ENCODE measurements around the gene SDSL.

SDSL gene

GRCh38 chr12:113422030-113422885 lies at the start of gene SDSL:
TSS of gene SDSL (plus strand) at chr12:113422380. CDS start at chr12:113427983, 5,603 bp downstream.
- DNase-seq: peak; percentile 27

GRCh38 chr12:113373440-113373839 lies 48.7 kb upstream of the SDSL start:
- no peak for DNase-seq

- DNase-seq: no peak
These were observed 48.2 kb upstream of the SDSL start for GRCh38 chr12:113373969-113374368.

GRCh38 chr12:113374823-113375428 lies 47.3 kb upstream of the SDSL start:
- no peak for DNase-seq

GRCh38 chr12:113378291-113378690 lies 43.9 kb upstream of the SDSL start:
- no peak for DNase-seq

- no peak for DNase-seq
These were observed 41.0 kb upstream of the SDSL start for GRCh38 chr12:113381220-113381619.

GRCh38 chr12:113382206-113382605 lies 40.0 kb upstream of the SDSL start:
- no peak for DNase-seq

GRCh38 chr12:113384778-113385177 lies 37.4 kb upstream of the SDSL start:
- DNase-seq: no peak

- DNase-seq: no peak
These were observed 36.8 kb upstream of the SDSL start for GRCh38 chr12:113385282-113385882.

GRCh38 chr12:113386866-113387566 lies 35.2 kb upstream of the SDSL start:
- no peak for DNase-seq

GRCh38 chr12:113387631-113388030 lies 34.5 kb upstream of the SDSL start:
- DNase-seq: no peak

- DNase-seq: no peak
These were observed 33.8 kb upstream of the SDSL start for GRCh38 chr12:113388351-113388750.

GRCh38 chr12:113390064-113391043 lies 31.8 kb upstream of the SDSL start:
- no peak for DNase-seq

GRCh38 chr12:113391145-113391544 lies 31.0 kb upstream of the SDSL start:
- DNase-seq: no peak

GRCh38 chr12:113391650-113392337 lies 30.4 kb upstream of the SDSL start:
- DNase-seq: no peak

- no peak for DNase-seq
These were observed 29.7 kb upstream of the SDSL start for GRCh38 chr12:113392520-113392919.

GRCh38 chr12:113392988-113393579 lies 29.1 kb upstream of the SDSL start:
- no peak for DNase-seq

- no peak for DNase-seq
These were observed 28.4 kb upstream of the SDSL start for GRCh38 chr12:113393749-113394148.

- DNase-seq: no peak
These were observed 27.1 kb upstream of the SDSL start for GRCh38 chr12:113395119-113395518.

- no peak for DNase-seq
These were observed 26.0 kb upstream of the SDSL start for GRCh38 chr12:113396200-113396599.

Data from CD4-positive, alpha-beta T cell treated with Interleukin-12 subunit alpha and Interleukin-12 subunit beta, for 1 hour (primary cell).